ENCODE measurements around the gene SLC38A10.

SLC38A10 gene

DNA sequence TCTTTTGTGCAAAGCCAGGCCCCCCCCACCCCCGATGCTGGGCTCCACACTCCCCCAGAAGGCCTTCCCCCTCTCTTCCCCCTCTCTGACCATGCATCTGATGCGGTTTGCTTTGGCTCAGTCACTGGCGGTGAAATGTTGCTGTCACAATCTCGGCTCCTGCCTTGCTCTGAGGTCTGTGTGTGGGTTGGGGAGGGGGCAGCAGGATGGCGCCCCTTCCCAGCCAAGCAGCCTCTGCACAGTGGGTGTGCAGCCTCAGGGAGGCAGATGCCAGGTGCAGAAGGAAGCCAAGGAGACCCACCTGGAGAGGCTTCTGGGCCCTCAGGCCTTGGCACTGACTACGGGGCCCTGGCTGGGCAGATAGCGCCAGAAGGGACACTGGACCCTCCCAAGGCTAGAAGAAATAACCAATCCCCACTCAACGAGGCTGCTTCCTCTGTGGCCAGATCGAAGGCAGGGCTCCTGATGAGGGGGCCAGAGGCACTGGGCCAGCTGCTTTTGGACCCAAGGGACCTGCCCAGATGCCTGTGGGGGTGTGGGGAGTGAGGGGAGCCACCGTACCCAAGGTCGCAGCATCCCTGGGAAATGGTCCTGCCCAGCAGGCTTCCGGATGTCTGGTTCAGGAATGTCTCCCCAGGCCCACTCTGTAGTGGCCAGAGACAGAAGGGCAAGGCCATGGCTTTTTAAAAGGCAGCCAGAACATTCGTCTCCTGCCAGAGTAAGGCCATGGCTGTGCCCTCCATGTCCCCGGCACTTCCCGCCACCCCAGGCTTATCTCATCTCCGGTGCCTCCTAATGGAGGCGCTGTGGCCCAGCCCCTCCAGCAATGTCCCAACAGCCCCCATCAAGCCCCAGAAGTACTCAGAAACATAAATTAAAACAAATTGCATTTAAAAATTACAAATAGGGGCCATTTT, 43.4 kb upstream of the SLC38A10 start:
- TF ChIP-seq, protein P1, sequence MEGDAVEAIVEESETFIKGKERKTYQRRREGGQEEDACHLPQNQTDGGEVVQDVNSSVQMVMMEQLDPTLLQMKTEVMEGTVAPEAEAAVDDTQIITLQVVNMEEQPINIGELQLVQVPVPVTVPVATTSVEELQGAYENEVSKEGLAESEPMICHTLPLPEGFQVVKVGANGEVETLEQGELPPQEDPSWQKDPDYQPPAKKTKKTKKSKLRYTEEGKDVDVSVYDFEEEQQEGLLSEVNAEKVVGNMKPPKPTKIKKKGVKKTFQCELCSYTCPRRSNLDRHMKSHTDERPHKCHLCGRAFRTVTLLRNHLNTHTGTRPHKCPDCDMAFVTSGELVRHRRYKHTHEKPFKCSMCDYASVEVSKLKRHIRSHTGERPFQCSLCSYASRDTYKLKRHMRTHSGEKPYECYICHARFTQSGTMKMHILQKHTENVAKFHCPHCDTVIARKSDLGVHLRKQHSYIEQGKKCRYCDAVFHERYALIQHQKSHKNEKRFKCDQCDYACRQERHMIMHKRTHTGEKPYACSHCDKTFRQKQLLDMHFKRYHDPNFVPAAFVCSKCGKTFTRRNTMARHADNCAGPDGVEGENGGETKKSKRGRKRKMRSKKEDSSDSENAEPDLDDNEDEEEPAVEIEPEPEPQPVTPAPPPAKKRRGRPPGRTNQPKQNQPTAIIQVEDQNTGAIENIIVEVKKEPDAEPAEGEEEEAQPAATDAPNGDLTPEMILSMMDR (conservative IDR thresholded peaks at IDR 0.05) = no peak
- TF ChIP-seq ZFX (IDR thresholded peaks at IDR 0.05) = no peak
- no peak overlapping the region for H3K27ac ChIP-seq

DNA sequence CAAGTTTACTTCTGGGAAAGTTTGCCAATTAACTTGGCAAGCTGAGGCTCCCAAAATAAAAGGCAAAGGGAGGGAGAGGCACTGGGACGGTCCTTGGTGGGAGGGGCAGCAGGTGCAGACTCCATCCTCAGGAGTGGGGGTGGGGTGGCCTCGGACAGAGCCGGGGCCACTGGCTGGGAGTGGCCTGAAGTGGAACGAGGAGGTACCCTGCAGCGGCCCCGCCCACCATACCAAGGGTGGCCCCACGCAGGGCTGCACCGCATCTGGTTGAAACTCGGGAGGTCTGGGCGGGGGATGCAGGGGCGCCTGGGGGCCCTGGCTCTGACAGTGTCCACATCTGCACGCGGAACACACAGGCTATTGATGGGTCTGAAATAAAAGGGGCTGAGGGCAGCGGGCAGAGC, 42.4 kb upstream of the SLC38A10 start:
- H3K27ac ChIP-seq = no peak overlapping the region
- TF ChIP-seq, protein P1 (conservative IDR thresholded peaks at IDR 0.05) = no peak
- TF ChIP-seq ZFX (IDR thresholded peaks at IDR 0.05) = no peak

DNA sequence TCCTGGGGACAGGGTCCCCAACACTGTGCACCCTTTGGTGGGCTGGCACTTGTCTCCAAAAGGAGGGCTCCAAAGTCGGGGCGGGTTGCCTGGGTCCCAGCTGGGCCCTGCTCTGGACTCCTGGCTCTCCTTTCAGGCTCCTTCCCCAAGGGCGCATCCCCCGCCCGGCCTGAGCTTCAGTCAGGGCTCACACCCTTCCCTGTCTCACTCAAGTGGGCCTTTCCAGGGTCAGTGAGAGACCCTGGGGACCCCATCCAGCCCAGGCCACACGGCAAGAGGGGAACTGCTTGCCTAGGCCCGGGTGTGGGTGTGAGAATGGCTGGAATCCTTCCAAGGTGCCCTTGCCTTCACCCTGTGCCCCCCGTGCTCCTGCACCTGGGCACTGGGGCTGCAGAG, 41.8 kb upstream of the SLC38A10 start:
- no peak for TF ChIP-seq ZFX (IDR thresholded peaks at IDR 0.05)
- TF ChIP-seq, protein P1 (conservative IDR thresholded peaks at IDR 0.05) = no peak
- H3K27ac ChIP-seq = no peak overlapping the region

DNA sequence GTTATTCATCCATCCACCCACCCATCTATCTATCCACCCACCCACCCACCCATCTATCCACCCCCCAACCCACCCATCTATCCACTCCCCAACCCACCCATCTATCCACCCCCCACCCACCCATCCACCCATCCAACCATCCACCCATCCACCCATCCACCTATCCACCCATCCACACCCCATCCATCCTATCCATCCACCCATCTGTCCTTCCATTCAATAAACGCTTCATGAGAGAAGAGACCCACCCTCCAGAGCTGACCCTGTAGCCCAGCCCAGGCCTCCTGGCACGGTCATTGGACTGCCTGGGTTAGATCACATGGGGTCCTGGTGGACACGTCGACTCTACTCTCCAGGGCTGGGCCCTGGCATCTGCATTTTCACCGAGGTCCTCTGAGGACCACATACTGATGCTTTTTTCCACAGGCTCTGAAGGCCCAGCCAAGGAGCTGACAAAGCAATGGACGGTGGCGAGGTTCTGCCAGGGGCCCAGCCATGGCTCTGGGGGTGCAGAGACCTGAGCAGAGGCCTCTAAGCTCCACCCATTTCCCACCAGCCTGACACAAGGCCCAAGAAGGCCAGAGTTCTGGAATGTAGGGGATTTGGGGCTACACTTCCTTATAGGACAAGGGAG, 41.3 kb upstream of the SLC38A10 start:
- no peak for TF ChIP-seq ZFX (IDR thresholded peaks at IDR 0.05)
- TF ChIP-seq, protein P1 (conservative IDR thresholded peaks at IDR 0.05) = no peak
- H3K27ac ChIP-seq = no peak overlapping the region

DNA sequence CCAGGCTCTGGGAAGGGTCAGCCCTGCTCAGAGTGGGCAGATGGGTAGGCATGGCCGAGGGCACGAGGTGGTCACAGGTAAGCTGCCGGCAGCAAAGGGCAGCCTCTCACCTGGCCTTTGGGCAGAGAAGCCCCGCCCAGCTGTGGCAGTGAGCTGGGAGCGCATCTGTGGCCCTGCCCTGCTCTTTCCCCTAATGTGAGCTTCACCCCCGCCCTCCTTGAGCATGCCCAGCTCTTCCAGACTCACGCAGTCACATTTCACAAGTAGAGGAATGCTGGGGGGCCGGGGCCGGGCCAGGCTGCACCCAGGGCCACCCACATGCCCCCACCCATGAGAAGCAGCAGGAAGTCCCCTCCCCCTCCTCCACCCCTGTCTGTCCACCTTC, 40.7 kb upstream of the SLC38A10 start:
- TF ChIP-seq, protein P1 (conservative IDR thresholded peaks at IDR 0.05) = no peak
- no peak for TF ChIP-seq ZFX (IDR thresholded peaks at IDR 0.05)
- H3K27ac ChIP-seq = no peak overlapping the region

DNA sequence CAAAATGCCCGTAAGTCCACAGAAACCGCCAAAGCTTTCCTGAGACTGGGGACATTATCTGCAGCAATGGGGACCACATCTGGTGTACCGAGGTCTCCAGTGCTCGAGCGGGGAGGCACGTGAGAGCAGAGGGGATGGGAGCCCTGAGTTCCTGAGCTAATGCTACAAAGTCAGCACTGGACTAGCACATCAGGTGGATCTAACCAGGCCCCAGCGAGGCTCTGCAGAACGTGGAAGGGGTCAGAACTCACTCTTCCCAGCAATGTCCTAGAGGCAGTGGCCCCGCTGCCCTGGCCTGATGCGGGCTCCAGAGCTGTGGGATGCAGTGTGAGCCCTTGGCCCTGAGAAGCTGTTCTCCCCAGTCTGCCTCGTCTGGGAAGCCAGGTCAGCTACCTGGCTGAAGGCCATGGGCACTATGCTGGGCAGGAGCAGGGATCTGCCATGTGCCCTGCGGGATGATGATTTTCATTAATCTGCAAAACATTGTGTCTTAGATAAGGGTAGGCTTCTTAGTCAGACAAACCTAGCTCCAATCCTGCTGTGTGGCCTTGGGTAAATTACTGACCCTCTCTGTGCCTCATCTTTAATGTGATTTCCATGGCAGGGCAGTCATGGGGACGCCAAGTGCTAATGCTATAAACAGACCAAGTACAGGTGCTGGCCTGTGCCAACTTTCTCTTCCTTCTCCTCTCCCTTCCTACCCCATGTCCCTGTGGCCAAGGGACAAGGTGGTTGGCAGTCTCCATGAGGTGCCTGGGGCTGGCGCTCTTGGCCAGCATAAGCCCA, 40.1 kb upstream of the SLC38A10 start:
- H3K27ac ChIP-seq = no peak overlapping the region

More for the DNA sequence above, 40.1 kb upstream of the SLC38A10 start:
- TF ChIP-seq, protein P1 (conservative IDR thresholded peaks at IDR 0.05) = no peak
- no peak for TF ChIP-seq ZFX (IDR thresholded peaks at IDR 0.05)

Measured in C4-2B (cell line).